Activated naive CD8-positive, alpha-beta T cell treated with anti-CD3 and anti-CD28 coated beads for 36 hours (primary cell): ENCODE data around the gene SPOCK1. TPM values are rescaled to one million over a fixed set of nuclear protein-coding genes. Genes with fewer than 3 reads are reported as not detected.
A peak's percentile ranks its signal among the peaks of the same experiment; 100 is the strongest.

Source experiments
- DNase-seq: peaks from one replicate; pipeline ENCODE4 v3.0.0; 2021
- H3K27ac Mint-ChIP-seq: one replicate; pipeline ENCODE4 v1.8.0; 2022; ENCODE audit warnings: mild to moderate bottlenecking, moderate library complexity, mixed read lengths
- H3K27me3 Mint-ChIP-seq: one replicate; pipeline ENCODE4 v1.8.0; 2022; ENCODE audit warnings: mild to moderate bottlenecking, mixed read lengths
- H3K36me3 Mint-ChIP-seq: one replicate; pipeline ENCODE4 v1.8.0; 2021; ENCODE audit warnings: mild to moderate bottlenecking, mixed read lengths
- H3K4me1 Mint-ChIP-seq: one replicate; pipeline ENCODE4 v1.8.0; 2021; ENCODE audit warnings: mixed read lengths
- H3K4me3 Mint-ChIP-seq: one replicate; pipeline ENCODE4 v1.8.0; 2022; ENCODE audit warnings: mild to moderate bottlenecking, moderate library complexity, mixed read lengths
- H3K9me3 Mint-ChIP-seq: one replicate; pipeline ENCODE4 v1.8.0; 2022; ENCODE audit warnings: mixed read lengths
- total RNA-seq, 2 experiments: library from RNA; stranded (reverse); gene quantifications; one replicate each; pipeline ENCODE4 v1.2.3, GENCODE V29; 2021

SPOCK1 gene
- total RNA-seq, 2 experiments from 2014 or later: 0.12 TPM; not detected in 1

- Mint-ChIP-seq H3K27me3 (peaks cover 14% of the 10 kb centered on the region), H3K4me3 (no peak overlapping the region), H3K36me3 (no peaks in the 10 kb centered on the region), H3K4me1 (no peaks in the 10 kb centered on the region), H3K9me3 (no peaks in the 10 kb centered on the region), H3K27ac (no peak overlapping the region)
- no peak for DNase-seq
Measured at GRCh38 chr5:137356127-137356526, 143.0 kb downstream of the SPOCK1 start.

- H3K9me3 Mint-ChIP-seq: no peaks in the 10 kb centered on the region
- H3K27me3 Mint-ChIP-seq: peaks cover 14% of the 10 kb centered on the region
- H3K4me1 Mint-ChIP-seq: no peaks in the 10 kb centered on the region
- H3K4me3 Mint-ChIP-seq: no peak overlapping the region
- DNase-seq: no peak
- H3K36me3 Mint-ChIP-seq: no peaks in the 10 kb centered on the region
- no peak overlapping the region for H3K27ac Mint-ChIP-seq
Measured at GRCh38 chr5:137355708-137356107, 143.4 kb downstream of the SPOCK1 start.

- Mint-ChIP-seq H3K27ac (no peak overlapping the region), H3K36me3 (no peaks in the 10 kb centered on the region), H3K9me3 (no peaks in the 10 kb centered on the region), H3K27me3 (peaks cover 14% of the 10 kb centered on the region), H3K4me1 (no peaks in the 10 kb centered on the region), H3K4me3 (no peak overlapping the region)
- no peak for DNase-seq
Measured at GRCh38 chr5:137352095-137352494, 147.0 kb downstream of the SPOCK1 start.

GRCh38 chr5:137350791-137351190, 148.3 kb downstream of the SPOCK1 start:
- no peaks in the 10 kb centered on the region for H3K36me3 Mint-ChIP-seq
- peaks cover 7% of the 10 kb centered on the region for H3K27me3 Mint-ChIP-seq
- H3K9me3 Mint-ChIP-seq: no peaks in the 10 kb centered on the region
- H3K27ac Mint-ChIP-seq: no peak overlapping the region
- no peak overlapping the region for H3K4me3 Mint-ChIP-seq
- H3K4me1 Mint-ChIP-seq: no peaks in the 10 kb centered on the region
- DNase-seq: no peak

GRCh38 chr5:137348759-137349158, 150.4 kb downstream of the SPOCK1 start:
- no peaks in the 10 kb centered on the region for H3K4me1 Mint-ChIP-seq
- H3K4me3 Mint-ChIP-seq: no peak overlapping the region
- H3K27ac Mint-ChIP-seq: no peak overlapping the region
- peaks cover 4% of the 10 kb centered on the region for H3K27me3 Mint-ChIP-seq
- H3K9me3 Mint-ChIP-seq: no peaks in the 10 kb centered on the region
- no peak for DNase-seq
- no peaks in the 10 kb centered on the region for H3K36me3 Mint-ChIP-seq

GRCh38 chr5:137347865-137348264, 151.3 kb downstream of the SPOCK1 start:
- no peaks in the 10 kb centered on the region for H3K4me1 Mint-ChIP-seq
- H3K27me3 Mint-ChIP-seq: peaks cover 4% of the 10 kb centered on the region
- DNase-seq: no peak
- no peak overlapping the region for H3K27ac Mint-ChIP-seq
- no peaks in the 10 kb centered on the region for H3K9me3 Mint-ChIP-seq
- no peak overlapping the region for H3K4me3 Mint-ChIP-seq
- H3K36me3 Mint-ChIP-seq: no peaks in the 10 kb centered on the region

GRCh38 chr5:137346281-137346680, 152.8 kb downstream of the SPOCK1 start:
- H3K4me3 Mint-ChIP-seq: no peak overlapping the region
- H3K4me1 Mint-ChIP-seq: no peaks in the 10 kb centered on the region
- H3K27ac Mint-ChIP-seq: no peak overlapping the region
- H3K27me3 Mint-ChIP-seq: no peaks in the 10 kb centered on the region
- no peaks in the 10 kb centered on the region for H3K9me3 Mint-ChIP-seq
- DNase-seq: no peak
- no peaks in the 10 kb centered on the region for H3K36me3 Mint-ChIP-seq

GRCh38 chr5:137345396-137345795, 153.7 kb downstream of the SPOCK1 start:
- DNase-seq: no peak
- Mint-ChIP-seq H3K4me1 (no peaks in the 10 kb centered on the region), H3K27ac (no peak overlapping the region), H3K36me3 (no peaks in the 10 kb centered on the region), H3K27me3 (no peaks in the 10 kb centered on the region), H3K9me3 (no peaks in the 10 kb centered on the region), H3K4me3 (no peak overlapping the region)

GRCh38 chr5:137344723-137345322, 154.3 kb downstream of the SPOCK1 start:
- no peaks in the 10 kb centered on the region for H3K27me3 Mint-ChIP-seq
- no peaks in the 10 kb centered on the region for H3K4me1 Mint-ChIP-seq
- H3K4me3 Mint-ChIP-seq: no peak overlapping the region
- no peaks in the 10 kb centered on the region for H3K9me3 Mint-ChIP-seq
- peak; percentile 9 for DNase-seq
- no peaks in the 10 kb centered on the region for H3K36me3 Mint-ChIP-seq
- no peak overlapping the region for H3K27ac Mint-ChIP-seq

- Mint-ChIP-seq H3K4me3 (no peak overlapping the region), H3K4me1 (no peaks in the 10 kb centered on the region), H3K36me3 (no peaks in the 10 kb centered on the region), H3K9me3 (no peaks in the 10 kb centered on the region), H3K27ac (no peak overlapping the region), H3K27me3 (no peaks in the 10 kb centered on the region)
- no peak for DNase-seq
Measured at GRCh38 chr5:137344021-137344420, 155.1 kb downstream of the SPOCK1 start.

- no peak for DNase-seq
- Mint-ChIP-seq H3K27ac (no peak overlapping the region), H3K36me3 (no peaks in the 10 kb centered on the region), H3K9me3 (no peaks in the 10 kb centered on the region), H3K27me3 (no peaks in the 10 kb centered on the region), H3K4me1 (no peaks in the 10 kb centered on the region), H3K4me3 (no peak overlapping the region)
Measured at GRCh38 chr5:137342764-137343163, 156.4 kb downstream of the SPOCK1 start.

GRCh38 chr5:137341831-137342230, 157.3 kb downstream of the SPOCK1 start:
- no peaks in the 10 kb centered on the region for H3K36me3 Mint-ChIP-seq
- H3K27me3 Mint-ChIP-seq: no peaks in the 10 kb centered on the region
- no peaks in the 10 kb centered on the region for H3K4me1 Mint-ChIP-seq
- no peak for DNase-seq
- H3K4me3 Mint-ChIP-seq: no peak overlapping the region
- H3K9me3 Mint-ChIP-seq: no peaks in the 10 kb centered on the region
- no peak overlapping the region for H3K27ac Mint-ChIP-seq

GRCh38 chr5:137340881-137341280, 158.2 kb downstream of the SPOCK1 start:
- Mint-ChIP-seq H3K4me1 (no peaks in the 10 kb centered on the region), H3K9me3 (no peaks in the 10 kb centered on the region), H3K27ac (no peak overlapping the region), H3K4me3 (no peak overlapping the region), H3K27me3 (no peaks in the 10 kb centered on the region), H3K36me3 (no peaks in the 10 kb centered on the region)
- DNase-seq: no peak

GRCh38 chr5:137336565-137337120, 162.5 kb downstream of the SPOCK1 start:
- no peaks in the 10 kb centered on the region for H3K36me3 Mint-ChIP-seq
- no peaks in the 10 kb centered on the region for H3K9me3 Mint-ChIP-seq
- H3K4me1 Mint-ChIP-seq: no peaks in the 10 kb centered on the region
- no peak for DNase-seq
- no peak overlapping the region for H3K27ac Mint-ChIP-seq
- no peaks in the 10 kb centered on the region for H3K27me3 Mint-ChIP-seq
- no peak overlapping the region for H3K4me3 Mint-ChIP-seq

GRCh38 chr5:137336161-137336560, 163.0 kb downstream of the SPOCK1 start:
- DNase-seq: no peak
- no peaks in the 10 kb centered on the region for H3K36me3 Mint-ChIP-seq
- no peaks in the 10 kb centered on the region for H3K4me1 Mint-ChIP-seq
- no peaks in the 10 kb centered on the region for H3K27me3 Mint-ChIP-seq
- no peak overlapping the region for H3K4me3 Mint-ChIP-seq
- H3K27ac Mint-ChIP-seq: no peak overlapping the region
- H3K9me3 Mint-ChIP-seq: no peaks in the 10 kb centered on the region

- no peaks in the 10 kb centered on the region for H3K36me3 Mint-ChIP-seq
- no peak overlapping the region for H3K4me3 Mint-ChIP-seq
- no peaks in the 10 kb centered on the region for H3K27me3 Mint-ChIP-seq
- H3K9me3 Mint-ChIP-seq: no peaks in the 10 kb centered on the region
- H3K4me1 Mint-ChIP-seq: no peaks in the 10 kb centered on the region
- no peak overlapping the region for H3K27ac Mint-ChIP-seq
- no peak for DNase-seq
Measured at GRCh38 chr5:137335493-137335892, 163.6 kb downstream of the SPOCK1 start.
